Mesendoderm (in vitro differentiated cells): ENCODE data around the gene TTF1. TPM values are rescaled to one million over a fixed set of nuclear protein-coding genes. Genes with fewer than 3 reads are reported as not detected.

Source experiments
- DNase-seq: peaks from one replicate; pipeline ENCODE4 v3.0.0; 2013
- H2AK5ac ChIP-seq: 2 replicates; pipeline ENCODE4 v1.6.1; 2013; ENCODE audit warnings: low read length, inconsistent platforms
- H2BK120ac ChIP-seq: 2 replicates; pipeline ENCODE4 v1.6.1; 2013; ENCODE audit warnings: low read depth, mild to moderate bottlenecking, low read length, moderate library complexity, mixed read lengths
- H2BK15ac ChIP-seq: replicated peaks from 2 replicates; pipeline ENCODE4 v1.6.1; 2013; ENCODE audit warnings: low read depth, mild to moderate bottlenecking, moderate library complexity
- H2BK5ac ChIP-seq: 2 replicates; pipeline ENCODE4 v1.6.1; 2013; ENCODE audit warnings: low read length, inconsistent platforms
- H3K18ac ChIP-seq: 2 replicates; pipeline ENCODE4 v1.6.1; 2013; ENCODE audit warnings: mild to moderate bottlenecking, low read length, mixed read lengths
- H3K23ac ChIP-seq: one replicate; pipeline ENCODE4 v1.6.1; 2013; ENCODE audit warnings: low read length
- H3K27ac ChIP-seq: 2 replicates; pipeline ENCODE4 v1.5.1; 2013; ENCODE audit warnings: low read depth, mild to moderate bottlenecking, inconsistent platforms, low read length, moderate library complexity
- H3K27me3 ChIP-seq: 2 replicates; pipeline ENCODE4 v1.6.1; 2013; ENCODE audit warnings: low read length, control low read depth, mild to moderate bottlenecking, inconsistent platforms; ENCODE audit not compliant: insufficient read depth, poor library complexity
- H3K36me3 ChIP-seq: 2 replicates; pipeline ENCODE4 v1.6.1; 2013; ENCODE audit warnings: low read length, inconsistent platforms; ENCODE audit not compliant: control insufficient read depth, insufficient read depth
- H3K4ac ChIP-seq: one replicate; pipeline ENCODE4 v1.6.1; 2013; ENCODE audit warnings: low read depth, mild to moderate bottlenecking, low read length, moderate library complexity
- H3K4me1 ChIP-seq: 2 replicates; pipeline ENCODE4 v1.6.1; 2013; ENCODE audit warnings: low read depth, low read length, inconsistent platforms; ENCODE audit not compliant: control insufficient read depth
- H3K4me2 ChIP-seq: 2 replicates; pipeline ENCODE4 v1.6.1; 2013; ENCODE audit warnings: low read length
- H3K4me3 ChIP-seq: 2 replicates; pipeline ENCODE4 v1.5.1; 2013; ENCODE audit warnings: mild to moderate bottlenecking, low read length
- H3K56ac ChIP-seq: one replicate; pipeline ENCODE4 v1.6.1; 2013; ENCODE audit warnings: low read length
- H3K79me1 ChIP-seq: 2 replicates; pipeline ENCODE4 v1.6.1; 2013; ENCODE audit warnings: low read length, inconsistent platforms
- H3K79me2 ChIP-seq: 2 replicates; pipeline ENCODE4 v1.6.1; 2013; ENCODE audit warnings: mild to moderate bottlenecking, low read length; ENCODE audit not compliant: control insufficient read depth, insufficient read depth
- H3K9ac ChIP-seq: 2 replicates; pipeline ENCODE4 v1.6.1; 2013; ENCODE audit warnings: low read length, inconsistent platforms
- H4K5ac ChIP-seq: one replicate; pipeline ENCODE4 v1.6.1; 2013; ENCODE audit warnings: low read length
- H4K8ac ChIP-seq: one replicate; pipeline ENCODE4 v1.6.1; 2013; ENCODE audit warnings: low read depth, mild to moderate bottlenecking, control low read depth, low read length, moderate library complexity
- WGBS: extraction: QIAGEN DNeasy Blood & Tissue Kit; methylation state at CpG from one replicate; pipeline ENCODE4 v1.1.7; 2013; ENCODE audit warnings: low lambda C conversion rate, missing lambda C conversion rate; ENCODE audit not compliant: insufficient coverage; ENCODE audit errors: extremely low coverage; 5-methylcytosine and 5-hydroxymethylcytosine counted together
- small RNA-seq: library from polyadenylated mRNA; stranded (forward); fragments of <200 nt; extraction: miRNeasy Mini kit (QIAGEN cat#:217004); gene quantifications from one replicate; pipeline ENCODE3, GENCODE V24; 2013; ENCODE audit not compliant: insufficient read depth

The TTF1 gene

DNA sequence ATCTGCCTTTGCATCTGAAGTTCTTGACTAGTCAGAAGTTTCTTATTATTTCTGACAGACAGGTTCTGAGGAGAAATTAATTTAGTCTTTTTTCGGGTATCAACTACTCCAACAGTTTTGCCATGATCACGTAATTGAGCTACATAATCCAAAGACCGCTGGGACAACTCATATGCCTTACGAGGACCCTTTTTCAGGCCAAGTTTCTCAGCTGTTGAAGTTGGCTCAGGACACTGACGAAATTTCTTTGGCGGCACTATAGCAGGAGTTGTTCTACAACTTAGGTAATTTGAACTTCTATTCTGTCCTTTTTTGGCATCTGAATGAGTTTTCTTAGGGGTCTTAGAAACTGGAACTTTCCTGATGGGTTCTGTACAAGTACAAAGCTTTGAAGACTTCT is 79.1 kb downstream of the TTF1 start:
- Histone ChIP-seq H3K18ac (no peak overlapping the region), H3K4me2 (no peak overlapping the region), H3K4me3 (no peak overlapping the region), H3K4ac (no peak overlapping the region), H3K23ac (no peak overlapping the region), H3K79me2 (peaks cover 3% of the 10 kb centered on the region), H3K27me3 (no peaks in the 10 kb centered on the region), H3K36me3 (peaks cover 10% of the 10 kb centered on the region), H3K9ac (no peak overlapping the region), H4K5ac (no peak overlapping the region), H2BK120ac (no peak overlapping the region), H3K4me1 (no peaks in the 10 kb centered on the region), H2BK15ac (no peak overlapping the region), H4K8ac (no peak overlapping the region), H2BK5ac (no peak overlapping the region), H3K27ac (no peak overlapping the region), H2AK5ac (no peak overlapping the region), H3K79me1 (peaks cover 7% of the 10 kb centered on the region), H3K56ac (no peak overlapping the region)
- DNase-seq: no peak
- no CpG with 5 or more reads among the region's 6 CpGs for WGBS

Small RNA genes within 50 kb of the gene (small RNA-seq; reads per million reads assigned to genes)
- gene RNU5D-2P: not detected
